Measurements from ENCODE around the gene TMEM129.
A peak's percentile ranks its signal among the peaks of the same experiment; 100 is the strongest.

The TMEM129 gene

GRCh38 chr4:1721003-1721665 lies at the start of gene TMEM129, which contains the start of gene TACC3:
TSS of gene TMEM129 (minus strand) at chr4:1721323. CDS start at chr4:1720837, 486 bp downstream.
TSS of gene TACC3 (plus strand) at chr4:1721521. CDS start at chr4:1723422, 1,901 bp downstream.
- DNase-seq (ENCODE audit: low read depth) = peak; percentile 89

GRCh38 chr4:1770791-1771231 lies 49.7 kb upstream of the TMEM129 start:
- DNase-seq (ENCODE audit: low read depth) = no peak

- no peak for DNase-seq (ENCODE audit: low read depth)
Observed at GRCh38 chr4:1770245-1770644, 49.1 kb upstream of the TMEM129 start.

GRCh38 chr4:1769692-1770091 lies 48.6 kb upstream of the TMEM129 start:
- DNase-seq (ENCODE audit: low read depth) = no peak

- DNase-seq (ENCODE audit: low read depth) = no peak
Observed at GRCh38 chr4:1768367-1769034, 47.4 kb upstream of the TMEM129 start.

GRCh38 chr4:1767770-1768366 lies 46.7 kb upstream of the TMEM129 start:
- no peak for DNase-seq (ENCODE audit: low read depth)

- no peak for DNase-seq (ENCODE audit: low read depth)
Observed at GRCh38 chr4:1767061-1767769, 46.1 kb upstream of the TMEM129 start.

- no peak for DNase-seq (ENCODE audit: low read depth)
Observed at GRCh38 chr4:1766106-1767060, 45.3 kb upstream of the TMEM129 start.

- DNase-seq (ENCODE audit: low read depth) = no peak
Observed at GRCh38 chr4:1765409-1766072, 44.4 kb upstream of the TMEM129 start.

GRCh38 chr4:1764670-1765069 lies 43.5 kb upstream of the TMEM129 start:
- no peak for DNase-seq (ENCODE audit: low read depth)

GRCh38 chr4:1763550-1764080 lies 42.5 kb upstream of the TMEM129 start:
- DNase-seq (ENCODE audit: low read depth) = no peak

GRCh38 chr4:1763070-1763549 lies 42.0 kb upstream of the TMEM129 start:
- DNase-seq (ENCODE audit: low read depth) = no peak

GRCh38 chr4:1762264-1763010 lies 41.3 kb upstream of the TMEM129 start:
- DNase-seq (ENCODE audit: low read depth) = no peak

- DNase-seq (ENCODE audit: low read depth) = no peak
Observed at GRCh38 chr4:1761130-1761689, 40.1 kb upstream of the TMEM129 start.

- DNase-seq (ENCODE audit: low read depth) = no peak
Observed at GRCh38 chr4:1760521-1761071, 39.5 kb upstream of the TMEM129 start.

- no peak for DNase-seq (ENCODE audit: low read depth)
Observed at GRCh38 chr4:1759818-1760223, 38.7 kb upstream of the TMEM129 start.

GRCh38 chr4:1759170-1759817 lies 38.2 kb upstream of the TMEM129 start:
- no peak for DNase-seq (ENCODE audit: low read depth)

GRCh38 chr4:1758306-1759121 lies 37.4 kb upstream of the TMEM129 start:
- DNase-seq (ENCODE audit: low read depth) = no peak
